Mesenchymal stem cell (in vitro differentiated cells and primary cell): ENCODE results near the gene ZNF407.

Experiments
- DNase-seq: peaks from one replicate; pipeline ENCODE4 v3.0.0-alpha.2; 2013
- H2AFZ ChIP-seq: one replicate; pipeline ENCODE4 v1.6.1; 2013; ENCODE audit warnings: low read depth, mild to moderate bottlenecking, control low read depth, inconsistent platforms, low read length, moderate library complexity
- H2AK5ac ChIP-seq: 2 replicates; pipeline ENCODE4 v1.6.1; 2013; ENCODE audit warnings: low read length, moderate library complexity, mild to moderate bottlenecking, inconsistent platforms; ENCODE audit not compliant: severe bottlenecking
- H2BK120ac ChIP-seq: one replicate; pipeline ENCODE4 v1.6.1; 2013; ENCODE audit warnings: low read depth, mild to moderate bottlenecking, inconsistent platforms, low read length, moderate library complexity
- H2BK12ac ChIP-seq, 2 experiments: one replicate each; pipeline ENCODE4 v1.6.1; 2013; ENCODE audit warnings: inconsistent platforms in 2 of 2, low read length in 2 of 2, mild to moderate bottlenecking in 2 of 2, moderate library complexity in 2 of 2, control low read depth in 1 of 2
- H2BK15ac ChIP-seq: one replicate; pipeline ENCODE4 v1.6.1; 2013; ENCODE audit warnings: mild to moderate bottlenecking, low read depth, inconsistent platforms; ENCODE audit not compliant: poor library complexity, severe bottlenecking
- H2BK5ac ChIP-seq: 2 replicates; pipeline ENCODE4 v1.6.1; 2013; ENCODE audit warnings: low read depth, mild to moderate bottlenecking, low read length, control low read depth, inconsistent platforms; ENCODE audit not compliant: poor library complexity, severe bottlenecking
- H3K14ac ChIP-seq, 2 experiments: one replicate each; pipeline ENCODE4 v1.6.1; 2013; ENCODE audit warnings: inconsistent platforms in 2 of 2, low read length in 2 of 2, control low read depth in 1 of 2, mild to moderate bottlenecking in 1 of 2, moderate library complexity in 1 of 2
- H3K18ac ChIP-seq, 2 experiments: one replicate each; pipeline ENCODE4 v1.6.1; 2013; ENCODE audit warnings: inconsistent platforms in 2 of 2, low read length in 2 of 2, control low read depth in 1 of 2, low read depth in 1 of 2, mild to moderate bottlenecking in 1 of 2
- H3K23ac ChIP-seq, 2 experiments: one replicate each; pipeline ENCODE4 v1.6.1; 2013; ENCODE audit warnings: inconsistent platforms in 2 of 2, low read length in 2 of 2, mild to moderate bottlenecking in 2 of 2, moderate library complexity in 2 of 2, control low read depth in 1 of 2
- H3K27ac ChIP-seq: 2 replicates; pipeline ENCODE4 v1.5.1; 2013; ENCODE audit warnings: mild to moderate bottlenecking, moderate library complexity, low read length, control low read depth, inconsistent platforms; ENCODE audit not compliant: poor library complexity, severe bottlenecking
- H3K27me3 ChIP-seq, 2 experiments: 2 replicates each; pipeline versions ENCODE4 v1.6.1 to v1.7.0; 2013; ENCODE audit warnings: low read length in 2 of 2, mild to moderate bottlenecking in 2 of 2, moderate library complexity in 2 of 2, control low read depth in 1 of 2, inconsistent platforms in 1 of 2; ENCODE audit not compliant: control insufficient read depth in 1 of 2, insufficient read depth in 1 of 2
- H3K36me3 ChIP-seq, 2 experiments: 2 replicates each; pipeline versions ENCODE4 v1.6.1 to v1.7.0; 2013; ENCODE audit warnings: low read length in 2 of 2, control low read depth in 1 of 2, inconsistent platforms in 1 of 2, low read depth in 1 of 2, mild to moderate bottlenecking in 1 of 2; ENCODE audit not compliant: insufficient read depth in 2 of 2, control insufficient read depth in 1 of 2
- H3K4ac ChIP-seq, 2 experiments: one replicate each; pipeline ENCODE4 v1.6.1; 2013; ENCODE audit warnings: inconsistent platforms in 2 of 2, low read length in 2 of 2, mild to moderate bottlenecking in 2 of 2, moderate library complexity in 2 of 2, control low read depth in 1 of 2, low read depth in 1 of 2
- H3K4me1 ChIP-seq: 2 replicates; pipeline ENCODE4 v1.6.1; 2013; ENCODE audit warnings: low read depth, low read length, control low read depth; ENCODE audit not compliant: control insufficient read depth, insufficient read depth
- H3K4me2 ChIP-seq: 2 replicates; pipeline ENCODE4 v1.6.1; 2013; ENCODE audit warnings: low read length, mild to moderate bottlenecking, inconsistent platforms; ENCODE audit not compliant: poor library complexity, severe bottlenecking
- H3K4me3 ChIP-seq, 2 experiments: 2 replicates each; pipeline versions ENCODE4 v1.5.1 to v1.7.0; 2013; ENCODE audit warnings: low read length in 2 of 2, mild to moderate bottlenecking in 2 of 2, control low read depth in 1 of 2, low read depth in 1 of 2; ENCODE audit not compliant: insufficient read depth in 1 of 2
- H3K79me1 ChIP-seq: replicated peaks from 2 replicates; pipeline ENCODE4 v1.6.1; 2013; ENCODE audit warnings: mild to moderate bottlenecking, control low read depth, low read length, inconsistent platforms; ENCODE audit not compliant: poor library complexity, severe bottlenecking
- H3K9ac ChIP-seq: 2 replicates; pipeline ENCODE4 v1.7.0; 2013; ENCODE audit warnings: mild to moderate bottlenecking, low read length, moderate library complexity
- H3K9me3 ChIP-seq: 2 replicates; pipeline ENCODE4 v1.7.0; 2013; ENCODE audit warnings: mild to moderate bottlenecking, low read length; ENCODE audit not compliant: control insufficient read depth
- H4K8ac ChIP-seq: one replicate; pipeline ENCODE4 v1.6.1; 2013; ENCODE audit warnings: inconsistent platforms, mild to moderate bottlenecking, low read length, moderate library complexity
- H4K91ac ChIP-seq: one replicate; pipeline ENCODE4 v1.6.1; 2013; ENCODE audit warnings: mild to moderate bottlenecking, low read length, inconsistent platforms
- WGBS: methylation state at CpG from one replicate; pipeline ENCODE4 v1.1.7; 2013; ENCODE audit warnings: mixed read lengths; 5-methylcytosine and 5-hydroxymethylcytosine counted together

The ZNF407 gene

DNA sequence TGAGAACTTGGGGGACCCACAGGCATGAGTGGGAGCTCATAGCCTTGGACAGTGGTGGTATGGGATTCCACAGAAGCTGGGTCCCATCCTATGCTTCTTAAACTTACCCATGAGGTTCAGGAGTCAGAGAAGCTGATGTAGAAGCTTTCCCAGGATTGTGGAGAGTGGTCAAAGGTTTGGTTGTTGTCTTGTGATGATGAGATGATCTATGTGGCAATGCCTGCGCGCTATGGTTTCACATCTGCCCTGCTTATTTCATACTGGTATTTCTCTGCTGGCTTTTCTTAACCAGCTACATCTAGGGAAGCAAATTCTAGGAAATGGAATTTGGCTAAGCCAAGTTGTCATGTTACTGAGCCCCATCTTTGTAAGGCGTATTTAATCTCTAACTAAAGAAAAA is 168.6 kb downstream of the ZNF407 start:
- Histone ChIP-seq H2BK5ac (no peak overlapping the region), H3K4me1 (no peaks in the 10 kb centered on the region), H3K79me1 (peaks cover 10% of the 10 kb centered on the region), H3K36me3 (no peaks in the 10 kb centered on the region), H2BK15ac (no peak overlapping the region), H3K23ac (no peak overlapping the region), H3K27ac (no peak overlapping the region), H3K9me3 (no peaks in the 10 kb centered on the region), H2BK12ac (no peak overlapping the region), H3K14ac (no peak overlapping the region), H3K4me2 (no peak overlapping the region), H3K4me3 (no peak overlapping the region), H3K9ac (no peak overlapping the region), H2BK120ac (no peak overlapping the region), H3K4ac (no peak overlapping the region), H4K91ac (no peak overlapping the region), H2AK5ac (no peak overlapping the region), H3K18ac (no peak overlapping the region), H2AFZ (no peak overlapping the region), H4K8ac (no peak overlapping the region), H3K27me3 (no peaks in the 10 kb centered on the region)
- DNase-seq: no peak
- WGBS: 100% methylated on average over 3 of the region's 3 CpGs

DNA sequence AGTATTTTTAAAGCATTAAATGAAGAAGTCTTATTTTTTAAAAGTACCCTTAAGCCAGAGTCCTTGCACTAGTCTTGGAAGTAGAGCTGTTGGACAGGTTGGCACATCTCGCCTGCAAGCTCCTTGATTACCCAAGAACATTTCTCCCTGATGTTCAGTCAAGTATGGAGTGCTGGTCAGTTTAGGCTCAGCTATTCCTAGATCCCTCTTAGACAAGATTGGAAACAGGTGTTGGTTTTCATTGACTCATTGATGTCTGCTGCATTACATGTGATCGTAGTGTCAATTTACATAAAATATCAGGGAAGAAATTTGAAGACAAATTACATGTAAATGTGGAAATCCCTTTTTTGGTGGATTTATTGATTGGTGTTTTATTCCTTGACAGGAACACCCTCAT is 170.4 kb downstream of the ZNF407 start:
- Histone ChIP-seq H4K91ac (no peak overlapping the region), H3K18ac (no peak overlapping the region), H3K9ac (no peak overlapping the region), H3K23ac (no peak overlapping the region), H3K4me1 (no peaks in the 10 kb centered on the region), H3K27me3 (no peaks in the 10 kb centered on the region), H2BK12ac (no peak overlapping the region), H3K4ac (no peak overlapping the region), H3K27ac (no peak overlapping the region), H2BK15ac (no peak overlapping the region), H2AFZ (no peak overlapping the region), H3K36me3 (no peaks in the 10 kb centered on the region), H2BK120ac (no peak overlapping the region), H2AK5ac (no peak overlapping the region), H3K14ac (no peak overlapping the region), H3K4me3 (no peak overlapping the region), H2BK5ac (no peak overlapping the region), H3K4me2 (no peak overlapping the region), H3K9me3 (no peaks in the 10 kb centered on the region), H4K8ac (no peak overlapping the region), H3K79me1 (peaks cover 11% of the 10 kb centered on the region)
- DNase-seq: no peak
- WGBS: 95% methylated on average over 2 of the region's 2 CpGs

DNA sequence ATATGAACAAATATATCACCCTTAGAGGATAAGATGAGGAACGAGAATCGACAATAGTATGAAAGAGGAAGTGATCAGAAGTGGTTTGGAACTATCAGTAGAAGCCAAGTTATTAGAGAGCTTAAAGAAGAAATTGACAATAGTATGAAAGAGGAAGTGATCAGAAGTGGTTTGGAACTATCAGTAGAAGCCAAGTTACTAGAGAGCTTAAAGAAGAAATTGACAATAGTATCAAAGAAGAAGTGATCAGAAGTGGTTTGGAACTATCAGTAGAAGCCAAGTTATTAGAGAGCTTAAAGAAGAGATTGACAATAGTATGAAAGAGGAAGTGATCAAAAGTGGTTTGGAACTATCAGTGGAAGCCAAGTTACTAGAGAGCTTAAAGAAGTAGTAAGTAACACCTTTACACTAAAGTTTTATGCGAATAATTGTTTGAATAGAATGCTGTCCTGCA is 175.5 kb downstream of the ZNF407 start:
- 96% methylated on average over 2 of the region's 3 CpGs for WGBS

DNA sequence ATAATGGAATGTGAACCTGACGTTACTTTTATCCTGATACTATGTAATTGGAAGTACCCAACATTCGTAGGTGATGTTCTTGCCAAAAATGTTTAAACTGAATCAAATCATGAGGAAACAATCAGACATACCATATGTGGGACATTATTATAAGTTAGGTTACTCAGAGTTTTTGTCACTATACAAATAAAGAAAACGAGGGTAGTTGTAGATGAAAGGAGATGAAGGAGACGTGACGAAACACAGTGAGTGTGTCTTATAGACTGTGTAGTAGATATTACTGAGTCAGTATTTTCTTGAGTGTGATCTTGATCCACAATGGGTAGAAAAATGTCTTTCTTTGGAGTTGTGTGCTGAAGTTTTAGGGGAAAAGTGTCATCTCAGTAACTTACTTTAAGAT is 176.8 kb downstream of the ZNF407 start:
- Histone ChIP-seq H3K4me2 (no peak overlapping the region), H2AFZ (no peak overlapping the region), H3K23ac (no peak overlapping the region), H2BK120ac (no peak overlapping the region), H2BK12ac (no peak overlapping the region), H3K9ac (no peak overlapping the region), H3K36me3 (no peaks in the 10 kb centered on the region), H3K79me1 (peaks cover 4% of the 10 kb centered on the region), H3K9me3 (no peaks in the 10 kb centered on the region), H3K4ac (no peak overlapping the region), H2BK15ac (no peak overlapping the region), H3K4me3 (no peak overlapping the region), H2AK5ac (no peak overlapping the region), H3K14ac (no peak overlapping the region), H2BK5ac (no peak overlapping the region), H3K4me1 (no peaks in the 10 kb centered on the region), H4K91ac (no peak overlapping the region), H4K8ac (no peak overlapping the region), H3K18ac (no peak overlapping the region), H3K27ac (no peak overlapping the region), H3K27me3 (no peaks in the 10 kb centered on the region)
- WGBS: 97% methylated on average over 3 of the region's 5 CpGs
- DNase-seq: no peak

More for the DNA sequence above, 175.5 kb downstream of the ZNF407 start:
- H3K14ac ChIP-seq: no peak overlapping the region
- no peak overlapping the region for H3K4me2 ChIP-seq
- H2BK5ac ChIP-seq: no peak overlapping the region
- no peak overlapping the region for H2AFZ ChIP-seq
- no peak overlapping the region for H2BK15ac ChIP-seq
- no peaks in the 10 kb centered on the region for H3K4me1 ChIP-seq
- H3K79me1 ChIP-seq: peaks cover 4% of the 10 kb centered on the region
- H3K36me3 ChIP-seq: no peaks in the 10 kb centered on the region
- no peak overlapping the region for H3K9ac ChIP-seq
- H3K27ac ChIP-seq: no peak overlapping the region
- H3K27me3 ChIP-seq: no peaks in the 10 kb centered on the region
- no peak overlapping the region for H4K8ac ChIP-seq
- no peak overlapping the region for H3K4me3 ChIP-seq
- no peak for DNase-seq
- H4K91ac ChIP-seq: no peak overlapping the region
- H2BK12ac ChIP-seq: no peak overlapping the region
- no peak overlapping the region for H3K18ac ChIP-seq
- H2BK120ac ChIP-seq: no peak overlapping the region
- no peak overlapping the region for H2AK5ac ChIP-seq
- H3K4ac ChIP-seq: no peak overlapping the region
- no peak overlapping the region for H3K23ac ChIP-seq
- H3K9me3 ChIP-seq: no peaks in the 10 kb centered on the region
